ENCODE measurements around the gene PRR33.

Gene PRR33

GRCh38 chr11:1893581-1894359 is 2.1 kb upstream of the PRR33 start:
- Histone ChIP-seq H3K27ac (ENCODE audit: insufficient read depth in 1 of 2, low read depth in 1 of 2, low read length in 2 of 2, poor library complexity in 1 of 2, severe bottlenecking in 2 of 2) (no peak overlapping the region), H3K4me3 (ENCODE audit: control insufficient read depth in 1 of 7, extremely low read depth in 1 of 7, insufficient read depth in 4 of 7, low read depth in 2 of 7, low read length in 6 of 7) (no peak overlapping the region), H3K36me3 (ENCODE audit: control insufficient read depth in 4 of 4, insufficient read depth in 4 of 4, low read length in 3 of 4) (no peaks in the 10 kb centered on the region), H3K27me3 (replicated peaks in 2 of 5; ENCODE audit: control insufficient read depth in 4 of 5, insufficient read depth in 5 of 5, low read length in 4 of 5) (no peaks in the 10 kb centered on the region), H3K9me3 (ENCODE audit: control extremely low read depth in 1 of 5, control insufficient read depth in 4 of 5, insufficient read depth in 2 of 5, low read depth in 1 of 5, low read length in 4 of 5) (no peaks in the 10 kb centered on the region), H3K4me1 (ENCODE audit: control extremely low read depth in 1 of 4, control insufficient read depth in 4 of 4, insufficient read depth in 4 of 4, low read length in 3 of 4) (peaks cover 10 to 84% (median 62%) of the 10 kb centered on the region in 4 experiments)
- ChIA-PET CTCF (interaction anchor here (0.6 kb wide), 1 partner anchor 27 kb away, joined by 3 read pairs; no protein-coding TSS in a partner anchor), POLR2A (no interaction called here)
- no peak for DNase-seq
- 98% methylated on average over 3 of the region's 5 CpGs for WGBS (ENCODE audit: insufficient coverage)

- Histone ChIP-seq H3K27me3 (replicated peaks in 2 of 5; ENCODE audit: control insufficient read depth in 4 of 5, insufficient read depth in 5 of 5, low read length in 4 of 5) (no peaks in the 10 kb centered on the region), H3K4me1 (ENCODE audit: control extremely low read depth in 1 of 4, control insufficient read depth in 4 of 4, insufficient read depth in 4 of 4, low read length in 3 of 4) (peaks cover 7 to 87% (median 67%) of the 10 kb centered on the region in 4 experiments), H3K4me3 (ENCODE audit: control insufficient read depth in 1 of 7, extremely low read depth in 1 of 7, insufficient read depth in 4 of 7, low read depth in 2 of 7, low read length in 6 of 7) (peak overlapping the region in 4 of 7 experiments; percentile 64 to 87 (median 76)), H3K9me3 (ENCODE audit: control extremely low read depth in 1 of 5, control insufficient read depth in 4 of 5, insufficient read depth in 2 of 5, low read depth in 1 of 5, low read length in 4 of 5) (no peaks in the 10 kb centered on the region), H3K36me3 (ENCODE audit: control insufficient read depth in 4 of 4, insufficient read depth in 4 of 4, low read length in 3 of 4) (peaks cover 0 to under 1% (median 0%) of the 10 kb centered on the region in 4 experiments), H3K27ac (ENCODE audit: insufficient read depth in 1 of 2, low read depth in 1 of 2, low read length in 2 of 2, poor library complexity in 1 of 2, severe bottlenecking in 2 of 2) (no peak overlapping the region)
- POLR2A ChIA-PET, result interaction anchor here (0.8 to 2.3 kb wide), 2 partner anchors 25 to 28 kb away, joined by 6 to 7 read pairs; no protein-coding TSS in a partner anchor
- 85% methylated on average over 4 of the region's 5 CpGs for WGBS (ENCODE audit: insufficient coverage)
- no peak for DNase-seq
- CTCF ChIA-PET, result interaction anchor here (1.6 to 5.5 kb wide), 2 partner anchors 26 to 51 kb away, joined by 4 to 53 read pairs; partner anchors contain the start of gene TNNT3
These were observed 863 bp upstream of the PRR33 start for GRCh38 chr11:1892558-1892957.

- H3K36me3 ChIP-seq (ENCODE audit: control insufficient read depth in 4 of 4, insufficient read depth in 4 of 4, low read length in 3 of 4), result peaks cover 0 to 5% (median 2%) of the 10 kb centered on the region in 4 experiments
- POLR2A ChIA-PET, result interaction anchor here (0.8 to 2.3 kb wide), 2 partner anchors 25 to 29 kb away, joined by 6 to 7 read pairs; no protein-coding TSS in a partner anchor
- H3K27ac ChIP-seq (ENCODE audit: insufficient read depth in 1 of 2, low read depth in 1 of 2, low read length in 2 of 2, poor library complexity in 1 of 2, severe bottlenecking in 2 of 2), result peak overlapping the region in 1 of 2 experiments; percentile 79
- H3K27me3 ChIP-seq (replicated peaks in 2 of 5; ENCODE audit: control insufficient read depth in 4 of 5, insufficient read depth in 5 of 5, low read length in 4 of 5), result no peaks in the 10 kb centered on the region
- no peaks in the 10 kb centered on the region for H3K9me3 ChIP-seq (ENCODE audit: control extremely low read depth in 1 of 5, control insufficient read depth in 4 of 5, insufficient read depth in 2 of 5, low read depth in 1 of 5, low read length in 4 of 5)
- no peak for DNase-seq
- CTCF ChIA-PET, result interaction anchor here (1.6 to 5.5 kb wide), 5 partner anchors 9 to 55 kb away, joined by 4 to 53 read pairs (median 18); partner anchors contain the start of genes MRPL23 and TNNT3
- peaks cover 7 to 86% (median 66%) of the 10 kb centered on the region in 4 experiments for H3K4me1 ChIP-seq (ENCODE audit: control extremely low read depth in 1 of 4, control insufficient read depth in 4 of 4, insufficient read depth in 4 of 4, low read length in 3 of 4)
- 35% methylated on average over 2 of the region's 7 CpGs for WGBS (ENCODE audit: insufficient coverage)
- peak overlapping the region in 6 of 7 experiments; percentile 13 to 87 (median 74) for H3K4me3 ChIP-seq (ENCODE audit: control insufficient read depth in 1 of 7, extremely low read depth in 1 of 7, insufficient read depth in 4 of 7, low read depth in 2 of 7, low read length in 6 of 7)
These were observed 421 bp upstream of the PRR33 start for GRCh38 chr11:1892116-1892515.

- POLR2A ChIA-PET, result interaction anchor here (0.5 to 2.3 kb wide), 6 partner anchors 26 to 58 kb away, joined by 3 to 7 read pairs (median 4); no protein-coding TSS in a partner anchor
- DNase-seq, result peak in 2 of 3 donors; percentile 35 to 57
These were observed 552 bp downstream of the PRR33 start for GRCh38 chr11:1890856-1891830.

GRCh38 chr11:1889941-1890855 is 1.5 kb downstream of the PRR33 start:
- no peaks in the 10 kb centered on the region for H3K27me3 ChIP-seq (replicated peaks in 2 of 5; ENCODE audit: control insufficient read depth in 4 of 5, insufficient read depth in 5 of 5, low read length in 4 of 5)
- POLR2A ChIA-PET, result interaction anchor here (0.5 to 2.3 kb wide), 9 partner anchors 21 to 59 kb away, joined by 3 to 7 read pairs (median 5); partner anchors contain the start of gene MRPL23
- H3K36me3 ChIP-seq (ENCODE audit: control insufficient read depth in 4 of 4, insufficient read depth in 4 of 4, low read length in 3 of 4), result peaks cover 0 to 18% (median 12%) of the 10 kb centered on the region in 4 experiments
- no peaks in the 10 kb centered on the region for H3K9me3 ChIP-seq (ENCODE audit: control extremely low read depth in 1 of 5, control insufficient read depth in 4 of 5, insufficient read depth in 2 of 5, low read depth in 1 of 5, low read length in 4 of 5)
- WGBS (ENCODE audit: insufficient coverage), result 5% methylated on average over 26 of the region's 33 CpGs
- peak in 2 of 3 donors; percentile 58 to 67 for DNase-seq
- H3K27ac ChIP-seq (ENCODE audit: insufficient read depth in 1 of 2, low read depth in 1 of 2, low read length in 2 of 2, poor library complexity in 1 of 2, severe bottlenecking in 2 of 2), result peak overlapping the region; percentile 64 to 79
- H3K4me3 ChIP-seq (ENCODE audit: control insufficient read depth in 1 of 7, extremely low read depth in 1 of 7, insufficient read depth in 4 of 7, low read depth in 2 of 7, low read length in 6 of 7), result peak overlapping the region; percentile 50 to 87 (median 71)
- CTCF ChIA-PET, result interaction anchor here (0.8 to 5.5 kb wide), 18 partner anchors 7 to 196 kb away, joined by 3 to 53 read pairs (median 4); partner anchors contain the start of genes MRPL23 and TNNT3
- H3K4me1 ChIP-seq (ENCODE audit: control extremely low read depth in 1 of 4, control insufficient read depth in 4 of 4, insufficient read depth in 4 of 4, low read length in 3 of 4), result peaks cover under 1 to 70% (median 55%) of the 10 kb centered on the region in 4 experiments

More at GRCh38 chr11:1890856-1891830, 552 bp downstream of the PRR33 start:
- peak overlapping the region; percentile 43 to 87 (median 71) for H3K4me3 ChIP-seq (ENCODE audit: control insufficient read depth in 1 of 7, extremely low read depth in 1 of 7, insufficient read depth in 4 of 7, low read depth in 2 of 7, low read length in 6 of 7)
- CTCF ChIA-PET, result interaction anchor here (0.7 to 5.5 kb wide), 19 partner anchors 8 to 111 kb away, joined by 3 to 53 read pairs (median 4); partner anchors contain the start of genes MRPL23 and TNNT3
- WGBS (ENCODE audit: insufficient coverage), result 3% methylated on average over 28 of the region's 34 CpGs
- H3K36me3 ChIP-seq (ENCODE audit: control insufficient read depth in 4 of 4, insufficient read depth in 4 of 4, low read length in 3 of 4), result peaks cover 0 to 8% (median 3%) of the 10 kb centered on the region in 4 experiments
- peak overlapping the region; percentile 64 to 79 for H3K27ac ChIP-seq (ENCODE audit: insufficient read depth in 1 of 2, low read depth in 1 of 2, low read length in 2 of 2, poor library complexity in 1 of 2, severe bottlenecking in 2 of 2)
- no peaks in the 10 kb centered on the region for H3K27me3 ChIP-seq (replicated peaks in 2 of 5; ENCODE audit: control insufficient read depth in 4 of 5, insufficient read depth in 5 of 5, low read length in 4 of 5)
- peaks cover 6 to 78% (median 61%) of the 10 kb centered on the region in 4 experiments for H3K4me1 ChIP-seq (ENCODE audit: control extremely low read depth in 1 of 4, control insufficient read depth in 4 of 4, insufficient read depth in 4 of 4, low read length in 3 of 4)
- no peaks in the 10 kb centered on the region for H3K9me3 ChIP-seq (ENCODE audit: control extremely low read depth in 1 of 5, control insufficient read depth in 4 of 5, insufficient read depth in 2 of 5, low read depth in 1 of 5, low read length in 4 of 5)
